G401.6 (cell line): ENCODE results near the gene ADGRG4.
"Not testable (repeated sequence)": the region's sequence is repeated elsewhere in the genome, so short reads cannot be mapped to it uniquely, and the experiment has no call there.

Experiments used
- FAIRE-seq: peaks from 2 replicates; lab custom pipeline; 2012; peaks lifted over from hg19 to GRCh38; lab: Jason Lieb, UNC

The ADGRG4 gene, protein sequence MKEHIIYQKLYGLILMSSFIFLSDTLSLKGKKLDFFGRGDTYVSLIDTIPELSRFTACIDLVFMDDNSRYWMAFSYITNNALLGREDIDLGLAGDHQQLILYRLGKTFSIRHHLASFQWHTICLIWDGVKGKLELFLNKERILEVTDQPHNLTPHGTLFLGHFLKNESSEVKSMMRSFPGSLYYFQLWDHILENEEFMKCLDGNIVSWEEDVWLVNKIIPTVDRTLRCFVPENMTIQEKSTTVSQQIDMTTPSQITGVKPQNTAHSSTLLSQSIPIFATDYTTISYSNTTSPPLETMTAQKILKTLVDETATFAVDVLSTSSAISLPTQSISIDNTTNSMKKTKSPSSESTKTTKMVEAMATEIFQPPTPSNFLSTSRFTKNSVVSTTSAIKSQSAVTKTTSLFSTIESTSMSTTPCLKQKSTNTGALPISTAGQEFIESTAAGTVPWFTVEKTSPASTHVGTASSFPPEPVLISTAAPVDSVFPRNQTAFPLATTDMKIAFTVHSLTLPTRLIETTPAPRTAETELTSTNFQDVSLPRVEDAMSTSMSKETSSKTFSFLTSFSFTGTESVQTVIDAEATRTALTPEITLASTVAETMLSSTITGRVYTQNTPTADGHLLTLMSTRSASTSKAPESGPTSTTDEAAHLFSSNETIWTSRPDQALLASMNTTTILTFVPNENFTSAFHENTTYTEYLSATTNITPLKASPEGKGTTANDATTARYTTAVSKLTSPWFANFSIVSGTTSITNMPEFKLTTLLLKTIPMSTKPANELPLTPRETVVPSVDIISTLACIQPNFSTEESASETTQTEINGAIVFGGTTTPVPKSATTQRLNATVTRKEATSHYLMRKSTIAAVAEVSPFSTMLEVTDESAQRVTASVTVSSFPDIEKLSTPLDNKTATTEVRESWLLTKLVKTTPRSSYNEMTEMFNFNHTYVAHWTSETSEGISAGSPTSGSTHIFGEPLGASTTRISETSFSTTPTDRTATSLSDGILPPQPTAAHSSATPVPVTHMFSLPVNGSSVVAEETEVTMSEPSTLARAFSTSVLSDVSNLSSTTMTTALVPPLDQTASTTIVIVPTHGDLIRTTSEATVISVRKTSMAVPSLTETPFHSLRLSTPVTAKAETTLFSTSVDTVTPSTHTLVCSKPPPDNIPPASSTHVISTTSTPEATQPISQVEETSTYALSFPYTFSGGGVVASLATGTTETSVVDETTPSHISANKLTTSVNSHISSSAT (N-terminal part only)

DNA sequence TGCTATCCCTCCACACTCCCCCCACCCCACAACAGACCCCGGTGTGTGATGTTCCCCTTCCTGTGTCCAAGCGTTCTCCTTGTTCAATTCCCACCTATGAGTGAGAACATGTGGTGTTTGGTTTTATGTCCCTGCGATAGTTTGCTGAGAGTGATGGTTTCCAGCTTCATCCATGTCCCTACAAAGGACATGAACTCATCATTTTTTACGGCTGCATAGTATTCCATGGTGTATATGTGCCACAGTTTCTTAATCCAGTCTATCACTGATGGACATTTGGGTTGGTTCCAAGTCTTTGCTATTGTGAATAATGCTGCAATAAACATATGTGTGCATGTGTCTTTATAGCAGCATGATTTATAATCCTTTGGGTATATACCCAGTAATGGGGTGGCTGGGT lies at the start of gene ADGRG4:
Gene ADGRG4, plus strand, starts transcription at position 243 of the 400 bp plus-strand sequence. CDS start 7,815 bp downstream, outside the sequence.
- FAIRE-seq: not testable (repeated sequence)

DNA sequence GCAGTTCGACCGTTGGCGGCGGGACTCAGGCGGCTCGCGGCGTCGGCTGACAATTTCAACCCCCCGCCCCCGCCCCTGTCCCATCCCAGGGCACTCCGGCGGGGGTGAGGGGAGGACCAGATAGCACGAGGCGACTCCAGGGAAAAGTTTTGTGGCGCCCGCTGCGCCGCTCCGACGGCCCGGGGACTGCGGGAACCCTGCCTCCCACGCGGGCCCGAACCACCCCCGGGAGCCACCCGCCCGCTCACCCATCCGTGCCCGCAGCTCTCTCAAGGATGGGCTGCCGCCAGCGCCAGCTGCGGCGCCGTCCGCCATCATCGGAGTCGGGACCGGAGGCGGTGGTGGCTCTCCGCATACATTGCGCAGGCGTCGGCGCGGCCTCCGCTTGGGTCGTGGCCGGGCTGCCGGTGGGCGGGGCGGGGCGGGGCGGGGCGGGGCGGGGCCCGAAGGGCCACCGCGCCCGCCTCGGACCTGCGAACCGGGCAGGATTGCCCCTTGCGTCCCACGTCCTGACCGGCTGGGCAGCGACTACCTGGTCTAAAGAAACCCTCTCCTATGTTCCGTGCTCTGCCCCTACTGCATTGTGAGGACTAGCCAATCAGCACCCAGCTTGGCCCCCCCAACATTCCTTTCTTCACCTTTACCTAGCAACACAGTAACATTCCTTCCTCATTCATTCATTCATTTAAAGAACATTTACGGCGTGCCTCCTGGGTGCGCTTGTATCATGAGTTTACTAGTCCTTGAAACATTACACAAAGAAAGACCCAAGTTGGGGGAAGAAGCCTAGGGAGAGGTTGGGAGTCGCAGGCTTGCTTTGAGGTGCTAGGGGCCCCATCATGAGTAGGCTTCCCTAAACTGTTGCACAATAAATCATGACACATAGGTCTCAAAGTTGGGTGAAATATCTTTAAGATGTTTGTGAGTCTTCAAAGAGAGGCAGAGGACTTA lies 49.4 kb upstream of the ADGRG4 start, which contains the start of gene MAP7D3:
Gene MAP7D3, minus strand, starts transcription at position 360 of the 951 bp plus-strand sequence. Its CDS starts 42 bp downstream, at position 318.
- FAIRE-seq: peak; percentile 28

DNA sequence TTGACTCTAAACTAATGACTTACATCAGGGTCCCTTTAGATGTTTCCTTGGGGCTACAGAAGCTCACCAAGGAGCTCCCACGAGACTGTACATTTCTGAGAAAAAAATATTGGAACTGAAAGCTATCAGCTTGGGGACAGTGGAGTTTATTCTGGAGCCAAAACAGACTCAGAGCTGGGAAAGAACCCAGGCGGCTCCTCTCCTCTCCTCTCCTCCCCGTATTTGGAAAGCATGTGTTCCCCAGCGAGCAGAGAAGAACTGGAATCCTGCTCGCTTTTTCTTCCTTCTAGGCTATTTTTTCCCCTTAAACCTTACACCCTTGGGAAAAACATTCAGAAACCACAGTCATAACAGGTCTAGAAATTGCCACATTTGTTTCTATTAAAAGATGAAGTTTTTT lies 45.2 kb upstream of the ADGRG4 start:
- FAIRE-seq: no peak

DNA sequence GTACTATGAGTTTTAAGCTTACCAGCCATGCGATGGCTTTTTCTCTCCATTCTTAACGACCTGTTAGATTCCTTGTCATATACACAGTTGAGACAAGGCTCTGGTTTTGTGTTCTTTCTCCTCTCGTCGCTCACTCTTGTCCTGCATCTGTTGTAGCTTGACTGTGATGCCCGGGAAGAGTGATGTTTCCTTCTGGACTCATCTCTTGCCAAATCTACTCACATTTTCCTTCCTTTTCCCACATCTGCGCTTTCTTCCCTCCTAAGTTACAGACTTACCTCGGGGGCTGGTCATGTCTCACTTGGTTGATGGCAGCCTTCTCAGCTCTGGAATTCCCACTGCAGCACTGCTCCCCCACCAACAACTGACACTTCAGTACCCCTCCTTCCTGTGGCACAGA lies 44.7 kb upstream of the ADGRG4 start:
- FAIRE-seq: no peak

DNA sequence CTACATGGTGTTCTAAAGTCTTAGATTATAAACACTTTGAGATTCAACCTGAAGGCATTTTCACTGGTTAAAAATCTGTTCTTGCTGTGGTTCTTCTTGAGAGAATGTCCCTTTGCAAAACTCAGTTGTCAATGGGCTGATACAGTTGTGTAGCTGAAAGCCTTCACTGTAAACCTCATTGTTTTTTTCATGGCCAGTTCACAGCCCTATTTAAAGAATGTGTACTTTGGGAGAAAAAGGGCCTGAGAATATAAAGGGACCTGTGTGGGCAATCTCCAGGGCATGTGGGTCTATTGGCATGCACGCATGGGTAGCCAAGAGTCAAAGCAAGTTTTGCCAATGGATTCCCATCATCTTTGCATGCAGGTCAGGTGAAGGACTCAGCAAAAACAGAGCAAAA lies 41.8 kb upstream of the ADGRG4 start:
- FAIRE-seq: no peak

DNA sequence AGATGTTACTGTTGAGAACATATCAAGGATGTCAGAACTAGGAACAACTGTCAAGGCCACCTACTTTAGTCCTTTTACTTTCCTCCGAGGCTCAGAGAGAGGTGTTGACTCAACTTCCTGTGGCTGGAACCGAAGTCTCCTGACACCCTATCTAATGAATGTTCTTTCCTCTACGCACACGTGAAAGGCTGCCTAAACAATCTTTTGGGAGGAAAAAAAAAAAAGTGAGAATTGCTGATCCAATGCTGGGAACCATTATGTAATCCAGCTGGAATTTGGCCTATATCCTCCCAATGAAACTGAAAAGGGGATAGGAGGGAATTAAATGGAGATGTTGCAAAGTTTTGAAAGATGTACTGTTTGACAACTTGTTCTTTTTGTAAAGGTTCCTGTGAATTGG lies 41.2 kb upstream of the ADGRG4 start:
- no peak for FAIRE-seq

DNA sequence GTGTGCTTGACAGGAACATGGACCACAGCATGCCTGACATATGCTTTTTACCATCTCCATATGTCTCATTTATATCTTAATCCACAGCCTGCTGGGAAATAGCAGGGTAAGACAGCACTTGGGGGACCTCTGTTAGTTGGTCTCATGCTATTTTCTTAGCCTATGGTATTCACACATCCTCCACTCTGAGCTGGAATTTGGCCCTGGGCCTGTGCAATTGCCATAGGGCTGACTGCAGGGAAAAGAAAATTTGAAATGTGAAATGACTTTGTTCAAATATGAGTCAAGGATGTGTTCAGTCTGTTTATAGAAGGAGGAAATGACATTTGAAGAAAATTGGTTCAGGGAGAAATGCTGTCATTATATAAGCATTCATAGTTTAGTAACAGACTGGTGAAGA lies 40.0 kb upstream of the ADGRG4 start:
- FAIRE-seq: no peak

DNA sequence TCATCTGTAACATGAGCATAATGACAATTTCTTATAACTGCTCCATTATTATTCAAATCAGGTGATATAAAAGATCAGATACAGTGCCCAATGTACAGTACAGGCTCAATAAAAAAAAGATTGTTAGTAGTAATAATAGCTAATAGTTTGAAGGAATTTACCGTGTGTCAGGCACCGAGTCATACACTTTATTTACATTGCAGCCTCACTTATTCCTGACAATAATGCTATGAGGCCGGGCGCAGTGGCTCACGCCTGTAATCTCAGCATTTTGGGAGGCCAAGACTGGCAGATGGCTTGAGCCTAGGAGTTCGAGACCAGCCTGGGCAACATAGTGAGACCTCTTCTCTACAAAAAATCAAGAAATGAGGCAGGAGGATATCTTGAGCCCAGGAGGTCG lies 39.4 kb upstream of the ADGRG4 start:
- no peak for FAIRE-seq

DNA sequence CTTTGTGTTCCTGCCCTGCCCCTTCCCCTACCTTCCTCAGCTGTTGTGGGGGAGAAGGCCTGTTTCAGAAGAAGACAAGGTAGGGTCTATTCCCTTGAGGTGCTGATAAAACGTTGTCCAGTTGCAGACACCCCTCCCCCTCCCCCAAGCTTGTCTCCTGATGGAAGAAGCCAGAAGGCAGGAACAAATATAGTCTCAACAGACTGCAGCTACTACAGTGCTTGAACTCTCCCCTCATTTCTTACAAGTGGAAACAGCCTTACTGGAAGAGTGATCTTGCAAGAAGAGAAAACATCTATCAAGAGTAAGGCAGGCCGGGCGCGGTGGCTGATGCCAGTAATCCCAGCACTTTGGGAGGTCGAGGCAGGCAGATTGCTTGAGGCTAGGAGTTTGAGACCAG lies 38.5 kb upstream of the ADGRG4 start:
- FAIRE-seq: no peak

DNA sequence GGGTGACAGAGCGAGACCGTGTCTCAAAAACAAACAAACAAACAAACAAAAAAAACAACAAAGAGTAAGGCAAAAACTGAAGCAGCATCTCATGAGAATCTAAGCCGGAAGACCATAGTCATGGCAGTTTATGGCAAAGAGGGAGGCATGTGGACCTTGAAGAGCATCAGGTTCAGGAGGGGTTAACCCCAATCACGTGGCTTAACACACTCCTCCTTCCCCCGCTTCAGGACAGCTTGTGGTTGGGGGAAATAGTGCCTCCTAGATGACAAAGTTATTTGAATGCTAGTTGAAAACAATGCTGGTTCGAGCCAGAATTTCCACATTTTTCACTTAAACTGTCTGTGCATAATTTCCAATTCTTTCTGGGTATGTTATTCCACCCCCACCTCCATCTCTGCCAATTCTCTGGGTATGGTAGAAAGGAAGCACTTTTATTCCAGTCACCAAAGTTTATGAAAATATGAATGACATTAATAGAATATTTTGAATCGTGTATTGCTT lies 37.9 kb upstream of the ADGRG4 start:
- FAIRE-seq: no peak

DNA sequence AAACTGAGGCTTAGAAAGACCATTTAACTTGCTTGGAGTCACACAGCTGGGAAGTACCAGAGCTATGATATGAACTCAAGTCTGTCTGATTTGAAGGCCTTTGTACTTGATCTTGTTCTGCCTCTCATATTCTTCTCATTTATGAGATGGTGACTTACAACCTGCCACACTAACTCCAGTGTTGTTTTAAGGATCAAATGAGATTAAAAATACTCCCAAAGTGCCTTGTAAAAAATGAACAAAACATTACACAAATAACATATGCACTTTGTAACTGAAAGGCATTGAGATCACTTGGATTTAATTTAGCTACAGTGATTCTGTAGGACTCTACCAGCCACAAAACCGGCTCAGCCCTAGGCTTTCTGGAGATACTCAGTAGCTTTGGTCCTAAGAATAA lies 33.9 kb upstream of the ADGRG4 start:
- FAIRE-seq: no peak

DNA sequence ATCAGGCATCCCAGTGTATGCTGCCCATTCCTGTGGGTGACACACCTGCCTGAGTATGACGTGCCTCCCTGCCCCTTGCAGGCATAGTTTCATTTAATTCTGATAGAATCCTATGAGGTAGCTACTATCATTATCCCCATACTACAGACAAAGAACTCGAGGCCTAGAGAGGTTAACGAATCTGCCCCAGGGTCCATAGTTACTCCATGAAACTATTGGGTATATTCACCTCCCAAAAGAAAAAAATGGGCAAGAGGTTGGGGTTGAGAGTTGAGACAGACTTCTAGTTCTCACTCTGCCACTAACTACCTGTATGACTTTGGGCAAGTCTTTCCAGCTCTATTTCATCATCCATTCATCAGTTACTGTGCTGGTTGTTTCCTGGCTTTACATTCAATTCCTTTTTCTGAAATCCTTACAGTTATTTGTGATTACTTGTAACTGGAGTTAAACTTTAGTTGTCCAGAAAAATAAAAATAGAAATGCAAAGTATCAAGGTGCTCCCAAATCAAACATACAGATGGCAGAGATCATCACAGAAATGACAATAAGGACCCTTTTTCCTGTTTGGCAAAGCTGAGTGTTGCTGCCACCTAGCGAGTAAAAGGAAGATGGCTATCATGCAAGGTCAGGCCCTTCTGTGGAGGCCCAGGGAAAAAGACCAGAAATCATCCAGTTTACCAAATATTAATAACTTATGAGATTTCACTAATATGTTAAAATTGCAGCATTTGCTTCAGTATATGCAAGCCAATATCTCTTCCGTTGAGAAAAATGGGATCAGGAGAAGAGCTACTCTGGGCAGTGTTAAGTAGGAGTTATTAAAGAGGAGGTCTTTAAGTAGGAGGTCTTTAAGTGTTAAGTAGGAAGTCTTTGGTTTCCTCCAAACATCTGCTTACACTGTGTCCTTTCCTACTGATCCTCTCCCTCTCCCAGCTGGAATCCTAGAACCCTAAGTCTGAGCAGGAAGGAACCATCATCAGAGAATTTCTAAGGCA lies 32.4 kb upstream of the ADGRG4 start:
- FAIRE-seq: no peak

DNA sequence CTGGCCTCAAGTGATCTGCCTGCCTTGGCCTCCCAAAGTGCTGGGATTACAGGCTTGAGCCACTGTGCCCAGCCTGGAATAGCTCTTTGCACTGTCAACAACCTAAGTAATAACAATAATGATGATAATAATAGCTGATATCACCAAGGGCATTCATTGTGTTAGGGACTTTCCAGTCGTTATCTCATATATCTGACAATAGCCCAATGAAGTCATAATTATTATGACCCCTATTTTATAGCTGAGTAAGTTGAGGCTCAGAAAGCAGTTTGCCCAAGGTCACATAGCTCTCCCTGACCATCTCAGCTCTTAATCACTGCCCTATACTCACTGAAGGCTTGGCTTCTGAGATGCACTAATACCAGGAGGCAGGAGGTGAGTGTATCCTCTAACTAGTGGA lies 30.8 kb upstream of the ADGRG4 start:
- FAIRE-seq: no peak

DNA sequence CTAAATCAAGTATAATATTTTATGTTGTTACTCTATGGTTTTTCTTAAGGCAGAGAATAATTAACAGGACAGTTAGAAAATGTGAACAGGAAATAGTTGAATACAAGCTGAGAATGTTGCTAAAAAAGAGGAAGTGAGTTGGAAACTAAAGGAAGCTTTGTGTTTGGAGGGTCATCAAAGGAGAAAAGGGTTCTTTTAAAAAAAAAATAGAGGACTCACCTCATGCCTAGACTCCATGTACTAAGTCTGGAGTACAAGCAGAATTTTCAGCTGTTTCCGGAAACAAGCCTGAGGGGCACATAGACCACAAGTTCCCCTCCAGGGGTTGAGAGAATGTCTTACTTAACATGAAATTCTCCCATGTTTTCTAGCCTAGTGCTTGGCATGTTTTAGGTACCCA lies 29.5 kb upstream of the ADGRG4 start:
- no peak for FAIRE-seq

DNA sequence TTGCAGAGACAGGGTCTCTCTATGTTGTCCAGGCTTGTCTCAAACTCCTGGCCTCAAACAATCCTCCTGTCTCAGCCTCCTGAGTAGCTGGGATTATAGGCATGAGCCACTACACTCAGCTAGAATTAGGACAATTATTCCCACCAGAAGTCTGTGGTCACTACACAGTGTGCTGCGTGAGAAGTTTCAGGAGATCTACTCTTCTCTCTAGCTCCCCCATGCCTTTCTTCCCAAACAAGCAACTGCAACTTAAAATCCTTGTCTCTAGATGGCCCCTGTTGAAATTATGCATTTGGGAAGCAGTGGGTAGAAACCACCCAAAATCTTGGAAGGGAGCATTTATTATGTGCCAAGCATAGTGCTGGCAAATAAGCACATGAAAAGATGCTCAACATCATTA lies 28.4 kb upstream of the ADGRG4 start:
- no peak for FAIRE-seq

DNA sequence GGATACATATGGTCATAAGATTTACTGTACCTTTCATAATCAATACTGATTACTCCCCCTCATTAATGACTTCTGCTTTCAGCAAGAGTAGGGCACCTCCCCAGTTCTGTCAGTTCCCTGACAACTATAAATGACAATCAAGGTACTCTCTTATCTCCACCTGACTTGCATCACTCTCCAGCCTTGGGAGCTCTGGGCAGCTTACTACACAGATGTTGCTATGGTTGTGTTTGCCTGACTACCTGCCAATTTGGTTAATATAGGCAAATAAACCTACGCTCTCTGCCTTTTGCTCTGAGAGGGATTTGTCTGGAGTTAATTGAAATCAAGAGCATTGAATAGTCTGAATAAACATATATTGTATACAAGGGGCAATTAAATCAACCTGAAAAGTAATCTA lies 26.8 kb upstream of the ADGRG4 start:
- no peak for FAIRE-seq

DNA sequence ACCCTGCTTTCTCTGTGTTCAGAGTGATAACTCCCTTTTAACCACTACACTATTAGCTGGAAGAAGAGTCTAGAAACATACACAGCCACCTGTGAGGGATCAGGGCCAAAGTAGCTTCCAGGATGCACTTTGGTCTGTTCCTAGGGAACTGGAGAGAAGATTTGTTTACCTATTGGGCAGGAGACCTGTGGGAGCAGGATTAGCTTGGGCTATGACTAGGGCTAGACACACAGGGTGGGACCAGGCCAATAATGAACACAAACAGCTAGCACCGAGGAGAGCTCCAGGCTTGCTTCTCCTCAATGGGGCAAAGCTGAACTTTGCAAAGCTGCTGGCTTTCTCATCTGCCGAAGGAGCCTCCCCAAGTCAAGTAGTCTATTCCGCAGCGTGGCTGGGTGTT lies 25.2 kb upstream of the ADGRG4 start:
- FAIRE-seq: no peak

DNA sequence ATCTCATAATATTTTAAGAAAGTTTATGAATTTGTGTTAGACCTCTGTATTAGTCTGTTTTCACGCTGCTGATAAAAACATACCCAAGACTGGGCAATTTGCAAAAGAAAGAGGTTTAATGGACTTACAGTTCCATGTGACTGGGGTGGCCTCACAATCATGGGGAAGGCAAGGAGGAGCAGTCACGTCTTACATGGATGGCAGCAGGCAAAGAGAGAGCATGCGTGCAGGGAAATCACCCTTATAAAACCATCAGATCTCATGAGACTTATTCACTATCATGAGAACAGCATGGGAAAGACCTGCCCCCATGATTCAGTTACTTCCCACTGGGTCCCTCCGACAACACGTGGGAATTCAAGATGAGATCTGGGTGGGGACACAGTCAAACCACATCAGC lies 14.4 kb upstream of the ADGRG4 start:
- not testable (repeated sequence) for FAIRE-seq

DNA sequence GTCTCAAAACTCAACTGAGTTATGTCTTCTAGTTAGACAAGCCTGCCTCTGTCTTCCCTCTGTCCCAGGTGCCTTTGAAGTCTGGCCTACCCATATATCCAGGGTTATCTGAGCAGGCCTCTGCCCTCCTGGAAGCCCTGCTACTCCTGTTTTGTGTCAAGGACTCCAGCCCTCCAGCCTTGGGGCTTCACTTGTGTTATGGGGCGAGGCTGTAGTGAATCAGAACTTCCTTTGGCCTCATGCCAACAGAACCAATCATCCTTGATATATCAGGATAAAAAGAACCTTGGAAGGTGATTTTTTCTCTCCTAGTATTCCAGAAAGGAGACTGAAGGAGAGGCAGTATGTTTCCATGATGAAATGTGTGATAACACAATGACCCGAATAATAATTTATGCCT lies 8.9 kb upstream of the ADGRG4 start:
- FAIRE-seq: no peak

DNA sequence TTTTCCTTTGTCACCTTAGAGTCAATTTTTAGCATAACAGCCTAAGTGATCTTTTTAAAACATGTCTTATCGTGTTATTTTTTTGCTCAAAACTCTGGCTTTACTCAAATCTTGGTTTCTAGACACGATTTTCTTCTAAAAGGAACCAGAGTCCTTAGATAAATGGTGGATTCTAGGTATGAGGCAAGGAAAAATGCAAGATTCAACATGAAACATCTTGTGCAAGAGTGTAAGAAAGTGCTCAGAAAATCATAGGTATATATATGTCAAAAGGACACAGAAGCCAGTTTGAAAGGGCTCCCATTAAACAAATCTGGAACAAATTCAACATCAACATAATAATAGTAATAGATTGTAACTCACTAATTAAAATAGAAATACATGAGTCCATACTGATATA lies 8.1 kb upstream of the ADGRG4 start:
- FAIRE-seq: no peak
